ENCODE data around the gene GATA1. TPM values are rescaled to one million over a fixed set of nuclear protein-coding genes. Genes with fewer than 3 reads are reported as not detected.
"Not testable (repeated sequence)": the region's sequence is repeated elsewhere in the genome, so short reads cannot be mapped to it uniquely, and the experiment has no call there.

The GATA1 gene
- total RNA-seq, 1 experiment from 2014 or later: not detected

GRCh38 chrX:48815266-48815665 lies 28.9 kb downstream of the GATA1 start:
- H3K36me3 ChIP-seq (replicated peaks; ENCODE audit: control insufficient read depth, insufficient read depth, low read length): peaks cover 1% of the 10 kb centered on the region
- no peak overlapping the region for H3K4me3 ChIP-seq (ENCODE audit: insufficient read depth, low read depth, low read length)
- H3K27me3 ChIP-seq (ENCODE audit: control insufficient read depth, insufficient read depth, low read length): no peaks in the 10 kb centered on the region
- no peak for DNase-seq

- peaks cover 1% of the 10 kb centered on the region for H3K36me3 ChIP-seq (replicated peaks; ENCODE audit: control insufficient read depth, insufficient read depth, low read length)
- no peak for DNase-seq
- no peaks in the 10 kb centered on the region for H3K27me3 ChIP-seq (ENCODE audit: control insufficient read depth, insufficient read depth, low read length)
- H3K4me3 ChIP-seq (ENCODE audit: insufficient read depth, low read depth, low read length): no peak overlapping the region
Measured at GRCh38 chrX:48816014-48816810, 29.8 kb downstream of the GATA1 start.

- Histone ChIP-seq H3K27me3 (ENCODE audit: control insufficient read depth, insufficient read depth, low read length) (no peaks in the 10 kb centered on the region), H3K36me3 (replicated peaks; ENCODE audit: control insufficient read depth, insufficient read depth, low read length) (peaks cover 1% of the 10 kb centered on the region), H3K4me3 (ENCODE audit: insufficient read depth, low read depth, low read length) (no peak overlapping the region)
- DNase-seq: no peak
Measured at GRCh38 chrX:48818098-48818497, 31.7 kb downstream of the GATA1 start.

- H3K27me3 ChIP-seq (ENCODE audit: control insufficient read depth, insufficient read depth, low read length): no peaks in the 10 kb centered on the region
- no peak overlapping the region for H3K4me3 ChIP-seq (ENCODE audit: insufficient read depth, low read depth, low read length)
- peaks cover 3% of the 10 kb centered on the region for H3K36me3 ChIP-seq (replicated peaks; ENCODE audit: control insufficient read depth, insufficient read depth, low read length)
- DNase-seq: no peak
Measured at GRCh38 chrX:48818866-48819265, 32.5 kb downstream of the GATA1 start.

- H3K27me3 ChIP-seq (ENCODE audit: control insufficient read depth, insufficient read depth, low read length); H3K36me3 ChIP-seq (replicated peaks; ENCODE audit: control insufficient read depth, insufficient read depth, low read length); H3K4me3 ChIP-seq (ENCODE audit: insufficient read depth, low read depth, low read length); DNase-seq: not testable (repeated sequence)
Measured at GRCh38 chrX:48819394-48819793, 33.0 kb downstream of the GATA1 start.

- H3K27me3 ChIP-seq (ENCODE audit: control insufficient read depth, insufficient read depth, low read length): peaks cover 11% of the 10 kb centered on the region
- no peak overlapping the region for H3K4me3 ChIP-seq (ENCODE audit: insufficient read depth, low read depth, low read length)
- no peak for DNase-seq
- H3K36me3 ChIP-seq (replicated peaks; ENCODE audit: control insufficient read depth, insufficient read depth, low read length): 0 out of 2 replicates have a peak, but pooled peaks cover 3% of the 10 kb centered on the region
Measured at GRCh38 chrX:48823053-48823452, 36.7 kb downstream of the GATA1 start.

- no peak for DNase-seq
- Histone ChIP-seq H3K36me3 (replicated peaks; ENCODE audit: control insufficient read depth, insufficient read depth, low read length) (0 out of 2 replicates have a peak, but pooled peaks cover 3% of the 10 kb centered on the region), H3K27me3 (ENCODE audit: control insufficient read depth, insufficient read depth, low read length) (peaks cover 11% of the 10 kb centered on the region), H3K4me3 (ENCODE audit: insufficient read depth, low read depth, low read length) (no peak overlapping the region)
Measured at GRCh38 chrX:48824066-48824465, 37.7 kb downstream of the GATA1 start.

GRCh38 chrX:48826135-48826875 lies 39.9 kb downstream of the GATA1 start, which contains the start of gene ERAS:
ERAS (plus strand) TSS chrX:48826513; CDS start chrX:48829124, 2,611 bp downstream.
- H3K4me3 ChIP-seq (ENCODE audit: insufficient read depth, low read depth, low read length): peak within 1 kb of the TSS; percentile 29
- 0 out of 2 replicates have a peak, but pooled peaks cover 2% of the 10 kb centered on the region for H3K36me3 ChIP-seq (replicated peaks; ENCODE audit: control insufficient read depth, insufficient read depth, low read length)
- DNase-seq: peak; percentile 77
- peaks cover 19% of the 10 kb centered on the region for H3K27me3 ChIP-seq (ENCODE audit: control insufficient read depth, insufficient read depth, low read length)

GRCh38 chrX:48826876-48827653 lies 40.7 kb downstream of the GATA1 start:
- DNase-seq: peak; percentile 72
- H3K4me3 ChIP-seq (ENCODE audit: insufficient read depth, low read depth, low read length): peak overlapping the region; percentile 29
- H3K36me3 ChIP-seq (replicated peaks; ENCODE audit: control insufficient read depth, insufficient read depth, low read length): 0 out of 2 replicates have a peak, but pooled peaks cover 2% of the 10 kb centered on the region
- peaks cover 27% of the 10 kb centered on the region for H3K27me3 ChIP-seq (ENCODE audit: control insufficient read depth, insufficient read depth, low read length)

GRCh38 chrX:48827654-48827968 lies 41.2 kb downstream of the GATA1 start:
- DNase-seq: no peak
- H3K36me3 ChIP-seq (replicated peaks; ENCODE audit: control insufficient read depth, insufficient read depth, low read length): 0 out of 2 replicates have a peak, but pooled peaks cover 2% of the 10 kb centered on the region
- H3K4me3 ChIP-seq (ENCODE audit: insufficient read depth, low read depth, low read length): peak overlapping the region; percentile 29
- H3K27me3 ChIP-seq (ENCODE audit: control insufficient read depth, insufficient read depth, low read length): peaks cover 33% of the 10 kb centered on the region

- Histone ChIP-seq H3K4me3 (ENCODE audit: insufficient read depth, low read depth, low read length) (no peak overlapping the region), H3K36me3 (replicated peaks; ENCODE audit: control insufficient read depth, insufficient read depth, low read length) (no peaks in the 10 kb centered on the region), H3K27me3 (ENCODE audit: control insufficient read depth, insufficient read depth, low read length) (peaks cover 48% of the 10 kb centered on the region)
- DNase-seq: no peak
Measured at GRCh38 chrX:48829016-48829735, 42.8 kb downstream of the GATA1 start.

- Histone ChIP-seq H3K36me3 (replicated peaks; ENCODE audit: control insufficient read depth, insufficient read depth, low read length) (no peaks in the 10 kb centered on the region), H3K27me3 (ENCODE audit: control insufficient read depth, insufficient read depth, low read length) (peaks cover 63% of the 10 kb centered on the region), H3K4me3 (ENCODE audit: insufficient read depth, low read depth, low read length) (peak overlapping the region; percentile 42)
- DNase-seq: peak; percentile 73
Measured at GRCh38 chrX:48831136-48831908, 44.9 kb downstream of the GATA1 start.

- peak overlapping the region; percentile 42 for H3K4me3 ChIP-seq (ENCODE audit: insufficient read depth, low read depth, low read length)
- DNase-seq: peak; percentile 83
- peaks cover 63% of the 10 kb centered on the region for H3K27me3 ChIP-seq (ENCODE audit: control insufficient read depth, insufficient read depth, low read length)
- H3K36me3 ChIP-seq (replicated peaks; ENCODE audit: control insufficient read depth, insufficient read depth, low read length): no peaks in the 10 kb centered on the region
Measured at GRCh38 chrX:48831909-48832291, 45.5 kb downstream of the GATA1 start.
